Measurements from ENCODE around the gene C1R.

C1R gene

GRCh38 chr12:7092229-7092985, at the start of gene C1R:
TSS of gene C1R (minus strand) at chr12:7092445. CDS start at chr12:7092388, 57 bp downstream.
- peak; percentile 78 for DNase-seq (ENCODE audit: low read depth)

- no peak for DNase-seq (ENCODE audit: low read depth)
Observed at GRCh38 chr12:7141351-7142005, 49.2 kb upstream of the C1R start.

GRCh38 chr12:7139200-7139599, 47.0 kb upstream of the C1R start:
- DNase-seq (ENCODE audit: low read depth): no peak

GRCh38 chr12:7137908-7138307, 45.7 kb upstream of the C1R start:
- DNase-seq (ENCODE audit: low read depth): no peak

- no peak for DNase-seq (ENCODE audit: low read depth)
Observed at GRCh38 chr12:7136676-7137075, 44.4 kb upstream of the C1R start.

GRCh38 chr12:7136071-7136470, 43.8 kb upstream of the C1R start:
- no peak for DNase-seq (ENCODE audit: low read depth)

GRCh38 chr12:7134396-7135166, 42.3 kb upstream of the C1R start:
- no peak for DNase-seq (ENCODE audit: low read depth)

GRCh38 chr12:7131502-7131866, 39.2 kb upstream of the C1R start:
- peak; percentile 8 for DNase-seq (ENCODE audit: low read depth)

GRCh38 chr12:7130701-7131501, 38.7 kb upstream of the C1R start:
- peak; percentile 70 for DNase-seq (ENCODE audit: low read depth)

- DNase-seq (ENCODE audit: low read depth): peak; percentile 82
Observed at GRCh38 chr12:7129872-7130691, 37.8 kb upstream of the C1R start, which contains the start of gene CLSTN3. TSS of gene CLSTN3 (plus strand) at chr12:7130371. CDS start at chr12:7130649, 278 bp downstream.

- DNase-seq (ENCODE audit: low read depth): peak; percentile 13
Observed at GRCh38 chr12:7129287-7129871, 37.1 kb upstream of the C1R start.

GRCh38 chr12:7128681-7129286, 36.5 kb upstream of the C1R start, which contains the start of gene RBP5:
TSS of gene RBP5 (minus strand) at chr12:7128889. CDS start at chr12:7128775, 114 bp downstream.
- no peak for DNase-seq (ENCODE audit: low read depth)

GRCh38 chr12:7127916-7128626, 35.8 kb upstream of the C1R start:
- DNase-seq (ENCODE audit: low read depth): no peak

GRCh38 chr12:7125632-7126227, 33.5 kb upstream of the C1R start:
- DNase-seq (ENCODE audit: low read depth): no peak

- DNase-seq (ENCODE audit: low read depth): no peak
Observed at GRCh38 chr12:7123806-7124522, 31.7 kb upstream of the C1R start.

- DNase-seq (ENCODE audit: low read depth): no peak
Observed at GRCh38 chr12:7122811-7123769, 30.8 kb upstream of the C1R start.

- no peak for DNase-seq (ENCODE audit: low read depth)
Observed at GRCh38 chr12:7121324-7121723, 29.1 kb upstream of the C1R start.
